GM19438 (cell line): ENCODE measurements around the gene AARSD1.
"Not testable (repeated sequence)": the region's sequence is repeated elsewhere in the genome, so short reads cannot be mapped to it uniquely, and the experiment has no call there.

Experiments used
- ATAC-seq: cut with Tn5 transposase; IDR thresholded peaks from one replicate; pipeline ENCODE4 v1.9.1; 2021; ENCODE audit warnings: low read depth; ENCODE audit not compliant: unreplicated experiment

AARSD1 gene

GRCh38 chr17:42920922-42921321, 43.3 kb downstream of the AARSD1 start:
- ATAC-seq, result no peak

DNA sequence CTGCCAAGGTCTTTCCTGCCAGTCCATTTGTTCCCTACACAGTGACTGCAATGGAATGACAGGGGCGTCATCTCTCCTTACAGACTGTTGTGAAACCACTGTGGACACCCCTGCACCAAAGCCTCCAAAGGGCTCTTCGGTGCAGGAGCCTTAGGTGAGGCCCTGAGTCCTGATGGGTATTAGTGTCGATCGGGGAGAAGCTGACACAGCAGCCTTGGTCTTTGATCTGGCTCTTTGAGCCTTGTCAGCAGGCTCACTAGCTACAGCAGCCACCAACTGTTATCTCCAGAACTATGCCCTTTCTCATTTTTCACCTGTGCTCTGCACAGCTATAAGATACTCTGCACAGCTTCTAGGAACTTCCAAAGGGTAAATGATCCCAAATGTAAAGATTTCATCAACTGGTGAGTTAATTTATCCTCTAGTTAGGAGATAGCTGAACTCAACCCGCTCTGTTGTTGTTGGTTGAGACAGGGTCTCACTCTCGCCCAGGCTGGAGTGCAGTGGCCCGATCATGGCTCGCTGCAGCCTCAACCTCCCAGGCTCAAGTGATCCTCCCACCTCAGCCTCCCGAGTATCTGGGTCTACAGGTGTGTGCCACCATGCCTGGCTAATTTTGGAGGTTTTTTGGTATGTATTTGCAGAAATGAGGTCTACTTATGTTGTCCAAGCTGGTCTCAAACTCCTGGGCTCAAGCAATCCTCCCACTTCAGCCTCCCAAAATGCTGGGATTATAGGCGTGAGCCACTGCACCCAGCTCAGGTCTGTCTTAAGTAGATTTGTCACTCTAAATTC, 44.0 kb downstream of the AARSD1 start:
- no peak for ATAC-seq

DNA sequence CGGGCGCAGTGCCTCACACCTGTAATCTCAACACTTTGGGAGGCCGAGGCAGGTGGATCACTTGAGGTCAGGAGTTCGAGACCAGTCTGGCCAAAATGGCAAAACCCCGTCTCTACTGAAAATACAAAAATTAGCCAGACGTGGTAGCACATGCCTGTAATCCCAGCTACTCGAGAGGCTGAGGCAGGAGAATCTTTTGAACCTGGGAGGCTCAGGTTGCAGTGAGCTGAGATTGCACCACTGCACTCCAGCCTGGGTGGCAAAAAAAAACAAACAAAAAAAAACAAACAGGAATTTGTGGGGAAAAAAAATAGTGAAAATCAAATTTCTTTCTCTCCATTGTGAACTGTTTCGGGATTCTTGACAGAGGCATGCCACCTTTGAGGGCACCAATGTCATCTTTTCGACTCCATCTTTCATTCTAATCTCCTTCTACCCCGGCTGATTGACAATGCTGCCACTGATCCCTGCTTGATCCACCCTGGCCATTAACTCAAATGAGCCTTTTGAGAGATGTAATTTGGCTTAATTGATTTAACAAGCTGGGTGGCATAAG, 44.7 kb downstream of the AARSD1 start:
- not testable (repeated sequence) for ATAC-seq

- ATAC-seq, result no peak
Measured at GRCh38 chr17:42918902-42919521, 45.2 kb downstream of the AARSD1 start.

GRCh38 chr17:42917236-42917603, 47.0 kb downstream of the AARSD1 start:
- ATAC-seq, result no peak

- ATAC-seq, result not testable (repeated sequence)
Measured at GRCh38 chr17:42916388-42917235, 47.6 kb downstream of the AARSD1 start.

DNA sequence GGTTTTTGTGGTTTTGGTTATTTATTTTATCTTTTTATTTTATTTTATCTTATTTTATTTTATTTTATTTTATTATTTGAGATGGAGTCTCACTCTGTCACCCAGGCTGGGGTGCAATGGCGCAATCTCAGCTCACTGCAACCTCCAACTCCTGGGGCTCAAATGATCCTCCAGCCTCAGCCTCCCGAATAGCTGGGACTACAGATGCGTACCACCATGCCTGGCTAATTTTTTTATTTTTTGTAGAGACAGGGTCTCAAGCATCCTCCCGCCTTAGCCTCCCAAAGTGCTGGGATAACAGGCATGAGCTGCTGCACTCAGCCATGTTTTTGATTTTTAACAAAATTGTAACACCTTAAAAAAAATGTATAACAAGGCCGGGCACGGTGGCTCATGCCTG, 49.0 kb downstream of the AARSD1 start:
- not testable (repeated sequence) for ATAC-seq

DNA sequence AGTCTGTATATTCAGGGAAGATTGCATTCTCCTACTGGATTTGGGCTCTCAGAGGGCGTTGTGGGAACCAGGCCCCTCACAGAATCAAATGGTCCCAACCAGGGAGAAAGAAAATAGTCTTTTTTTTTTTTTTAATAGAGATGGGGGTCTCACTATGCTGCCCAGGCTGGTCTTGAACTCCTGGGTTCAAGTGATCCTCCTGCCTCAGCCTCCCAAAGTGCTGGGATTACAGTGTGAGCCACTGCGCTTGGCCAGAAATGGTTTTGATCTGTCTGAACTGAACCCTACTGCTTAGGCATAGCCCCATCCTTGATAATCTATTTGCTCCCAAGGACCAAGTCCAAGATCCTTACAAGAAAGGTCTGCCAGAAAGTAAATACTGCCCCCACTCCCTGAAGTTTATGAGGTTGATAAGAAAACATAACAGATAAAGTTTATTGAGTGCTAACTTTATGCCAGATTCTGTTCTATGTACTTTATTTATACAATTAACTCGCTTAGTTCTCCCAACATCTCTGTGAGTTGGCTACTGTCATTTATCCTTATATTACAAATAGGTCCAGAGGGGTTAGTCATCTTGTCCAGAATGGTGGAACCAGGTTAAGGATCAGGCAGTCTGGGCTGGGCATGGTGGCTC, 50.2 kb downstream of the AARSD1 start:
- no peak for ATAC-seq

DNA sequence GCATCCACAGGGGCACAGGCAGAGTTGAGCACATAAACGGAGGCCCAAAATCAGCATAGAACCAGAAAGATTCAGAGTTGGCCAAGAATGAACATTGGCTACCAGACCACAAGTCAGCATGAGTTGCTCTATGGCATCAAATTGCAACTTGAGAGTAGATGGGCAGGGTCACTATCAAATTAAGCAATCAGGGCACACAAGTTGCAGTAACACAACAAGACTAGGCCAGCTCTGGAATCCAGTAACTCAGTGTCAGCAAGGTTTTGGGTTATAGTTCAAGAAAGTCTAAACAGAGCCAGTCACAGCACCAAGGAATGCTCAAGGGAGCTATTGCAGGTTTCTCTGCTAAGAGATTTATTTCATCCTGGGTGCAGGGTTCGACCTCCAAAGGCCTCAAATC, 50.7 kb downstream of the AARSD1 start:
- no peak for ATAC-seq

- ATAC-seq, result no peak
Measured at GRCh38 chr17:42908872-42909700, 55.2 kb downstream of the AARSD1 start.

- no peak for ATAC-seq
Measured at GRCh38 chr17:42906772-42907446, 57.3 kb downstream of the AARSD1 start.

DNA sequence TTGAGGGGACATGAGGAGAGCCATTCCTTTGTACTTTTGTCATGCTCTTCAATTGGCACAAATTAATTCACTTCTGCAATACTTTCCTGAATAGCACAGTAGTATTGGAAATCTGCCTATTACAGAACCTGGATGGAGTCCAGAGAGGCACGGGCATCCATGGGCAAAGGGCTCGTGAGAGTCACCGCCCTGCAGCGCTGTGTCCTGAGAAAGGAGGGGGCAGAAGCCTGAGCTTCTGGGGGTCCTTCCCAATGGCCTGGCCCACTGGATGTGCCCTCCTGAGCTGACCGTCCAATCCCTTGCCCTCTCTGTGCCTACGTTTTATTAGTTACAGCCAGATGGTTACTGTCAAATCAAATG, 60.2 kb downstream of the AARSD1 start:
- no peak for ATAC-seq

GRCh38 chr17:42901535-42902229, 62.6 kb downstream of the AARSD1 start:
- ATAC-seq, result no peak
